Measurements from ENCODE around the gene RPS6KB2.
"Not testable (repeated sequence)": the region's sequence is repeated elsewhere in the genome, so short reads cannot be mapped to it uniquely, and the experiment has no call there.

The RPS6KB2 gene

GRCh38 chr11:67397536-67397935 is 30.8 kb upstream of the RPS6KB2 start:
- DNase-seq (ENCODE audit: low read depth in 4 of 4, low spot score in 1 of 4): no peak

- DNase-seq (ENCODE audit: low read depth in 4 of 4, low spot score in 1 of 4): no peak
Observed at GRCh38 chr11:67397986-67398660, 30.2 kb upstream of the RPS6KB2 start.

- DNase-seq (ENCODE audit: low read depth in 4 of 4, low spot score in 1 of 4): no peak
Observed at GRCh38 chr11:67398661-67399563, 29.4 kb upstream of the RPS6KB2 start.

DNA sequence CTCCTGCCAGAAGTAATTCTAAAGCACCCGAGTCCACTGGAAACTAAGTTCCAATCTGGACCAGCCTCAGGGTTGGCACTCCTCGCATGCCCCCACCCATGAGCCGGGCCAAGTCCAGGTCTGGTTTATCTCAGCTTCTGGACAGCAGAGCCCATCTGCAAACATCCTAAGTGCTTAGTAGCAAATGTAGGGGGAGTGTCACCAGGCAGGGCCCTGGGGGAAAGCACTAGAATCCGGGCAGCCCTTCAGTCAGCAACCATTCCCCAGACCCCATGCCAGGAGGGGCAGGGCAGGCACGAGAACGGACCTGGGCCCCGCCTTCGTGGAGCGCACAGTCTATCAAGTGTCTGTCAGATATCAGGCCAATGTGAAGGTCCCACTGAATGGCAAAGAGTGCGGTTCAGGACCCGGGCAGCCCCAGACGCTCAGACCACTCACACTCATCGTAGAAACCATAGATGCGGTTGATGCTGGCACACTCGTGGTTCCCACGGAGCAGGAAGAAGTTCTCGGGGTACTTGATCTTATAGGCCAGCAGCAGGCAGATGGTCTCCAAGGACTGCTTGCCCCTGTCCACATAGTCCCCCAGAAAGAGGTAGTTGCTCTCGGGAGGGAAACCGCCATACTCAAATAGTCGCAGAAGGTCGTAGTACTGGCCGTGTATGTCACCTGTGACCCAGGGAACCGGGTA is 27.9 kb upstream of the RPS6KB2 start:
- DNase-seq (ENCODE audit: low read depth in 4 of 4, low spot score in 1 of 4): no peak

DNA sequence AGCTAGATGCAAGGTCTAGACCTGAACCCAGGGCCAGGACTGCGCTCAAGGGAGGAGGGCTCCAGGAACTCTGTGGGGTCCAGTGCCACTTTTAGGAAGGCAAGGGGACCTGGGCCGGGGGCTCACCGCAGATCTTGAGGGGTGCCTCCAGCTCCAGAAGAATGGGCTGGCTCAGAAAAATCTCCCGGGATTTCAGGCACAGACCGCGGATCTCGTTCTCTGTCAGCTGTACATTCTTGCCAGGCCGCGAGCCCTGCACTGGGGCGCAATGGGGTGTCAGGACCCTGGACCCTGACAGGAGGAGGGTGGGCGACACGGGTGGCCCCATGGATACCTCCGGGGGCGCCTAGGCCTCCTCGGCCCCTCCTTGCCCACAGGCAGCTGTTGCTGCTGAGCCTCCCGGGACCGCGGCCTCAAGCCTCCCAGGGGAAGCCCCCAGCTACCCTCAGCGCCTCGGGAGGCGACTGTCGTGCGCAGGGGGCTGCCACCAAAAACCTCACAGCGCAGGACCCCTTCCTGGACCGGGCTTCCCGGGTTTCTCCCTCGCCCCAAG is 27.3 kb upstream of the RPS6KB2 start:
- no peak for DNase-seq (ENCODE audit: low read depth in 4 of 4, low spot score in 1 of 4)

GRCh38 chr11:67401495-67402191 is 26.7 kb upstream of the RPS6KB2 start, which contains the start of gene PPP1CA:
Gene PPP1CA, minus strand, starts transcription at chr11:67401858. Its CDS starts 76 bp downstream, at chr11:67401782.
- DNase-seq (ENCODE audit: low read depth in 4 of 4, low spot score in 1 of 4): peak; percentile 83 to 92 (median 85)

DNA sequence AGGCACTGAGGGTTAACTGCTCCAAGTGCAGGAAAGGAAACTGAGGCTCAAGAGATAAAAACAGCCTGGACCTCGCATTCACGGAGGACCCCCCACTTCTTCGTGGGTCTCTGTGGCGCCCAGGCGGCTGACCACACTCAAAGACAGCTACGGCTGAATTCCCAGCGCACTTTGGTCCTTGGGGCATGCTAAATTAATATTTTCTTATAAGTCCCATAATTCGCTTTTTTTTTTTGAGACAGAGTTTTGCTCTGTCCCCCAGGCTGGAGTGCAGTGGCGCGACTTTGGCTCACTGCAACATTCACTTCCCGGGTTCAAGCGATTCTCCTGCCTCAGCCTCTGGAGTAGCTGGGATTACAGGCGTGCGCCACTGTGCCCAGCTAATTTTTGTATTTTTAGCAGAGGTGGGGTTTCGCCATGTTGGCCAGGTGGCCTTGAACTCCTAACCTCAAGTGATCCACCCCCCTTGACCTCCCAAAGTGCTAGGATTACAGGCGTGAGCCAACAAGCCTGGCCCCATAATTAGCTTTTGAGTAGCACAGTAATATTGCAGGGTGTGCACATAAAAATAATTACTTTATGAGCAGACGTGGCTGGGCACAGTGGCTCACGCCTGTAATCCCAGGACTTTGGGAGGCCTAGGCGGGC is 26.0 kb upstream of the RPS6KB2 start:
- DNase-seq (ENCODE audit: low read depth in 4 of 4, low spot score in 1 of 4): not testable (repeated sequence)

- DNase-seq (ENCODE audit: low read depth in 4 of 4, low spot score in 1 of 4): not testable (repeated sequence)
Observed at GRCh38 chr11:67403085-67403484, 25.2 kb upstream of the RPS6KB2 start.

GRCh38 chr11:67404515-67405195 is 23.6 kb upstream of the RPS6KB2 start:
- DNase-seq (ENCODE audit: low read depth in 4 of 4, low spot score in 1 of 4): no peak

GRCh38 chr11:67405196-67405567 is 23.1 kb upstream of the RPS6KB2 start:
- DNase-seq (ENCODE audit: low read depth in 4 of 4, low spot score in 1 of 4): no peak

GRCh38 chr11:67405688-67406339 is 22.5 kb upstream of the RPS6KB2 start:
- no peak for DNase-seq (ENCODE audit: low read depth in 4 of 4, low spot score in 1 of 4)

DNA sequence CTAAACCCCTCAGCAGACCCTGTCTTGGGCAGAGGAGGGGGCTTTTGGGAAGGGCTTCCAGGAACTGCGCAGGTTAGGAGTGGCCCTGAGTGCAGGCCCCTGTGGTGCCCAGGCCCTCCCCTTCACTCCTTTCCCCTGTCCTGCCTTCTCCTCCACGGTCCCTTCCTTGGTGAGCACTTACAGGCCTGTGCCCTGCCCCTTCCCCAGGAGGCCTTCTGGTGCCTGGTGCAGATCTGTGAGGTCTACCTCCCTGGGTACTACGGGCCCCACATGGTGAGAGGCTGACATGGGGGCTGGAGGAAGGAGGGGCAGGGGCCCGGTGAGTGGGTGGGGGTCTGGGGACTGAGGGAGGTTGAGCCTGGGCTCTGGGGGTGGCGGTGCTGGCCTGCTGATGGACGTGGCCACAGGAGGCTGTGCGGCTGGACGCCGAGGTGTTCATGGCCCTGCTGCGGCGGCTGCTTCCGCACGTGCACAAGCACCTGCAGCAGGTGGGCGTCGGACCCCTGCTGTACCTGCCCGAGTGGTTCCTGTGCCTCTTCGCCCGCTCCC is 21.8 kb upstream of the RPS6KB2 start:
- DNase-seq (ENCODE audit: low read depth in 4 of 4, low spot score in 1 of 4): no peak

GRCh38 chr11:67406969-67407687 is 21.2 kb upstream of the RPS6KB2 start:
- DNase-seq (ENCODE audit: low read depth in 4 of 4, low spot score in 1 of 4): no peak

GRCh38 chr11:67407688-67408163 is 20.6 kb upstream of the RPS6KB2 start:
- DNase-seq (ENCODE audit: low read depth in 4 of 4, low spot score in 1 of 4): no peak

GRCh38 chr11:67408437-67409200 is 19.7 kb upstream of the RPS6KB2 start:
- no peak for DNase-seq (ENCODE audit: low read depth in 4 of 4, low spot score in 1 of 4)

GRCh38 chr11:67409261-67409666 is 19.0 kb upstream of the RPS6KB2 start:
- DNase-seq (ENCODE audit: low read depth in 4 of 4, low spot score in 1 of 4): peak in 1 of 4 experiments; percentile 61

- DNase-seq (ENCODE audit: low read depth in 4 of 4, low spot score in 1 of 4): no peak
Observed at GRCh38 chr11:67409781-67410368, 18.4 kb upstream of the RPS6KB2 start.

All from stimulated activated CD4-positive, alpha-beta T cell treated with anti-CD3 and anti-CD28 coated beads, Interleukin-1b, Interleukin-23, amount 100 ng/mL, for 24 hours (primary cell).